Tibial nerve (tissue), 4 donors: Measurements from ENCODE around the gene EIF2B2. TPM values are rescaled to one million over a fixed set of nuclear protein-coding genes. Genes with fewer than 3 reads are reported as not detected.
"Not testable (repeated sequence)": the region's sequence is repeated elsewhere in the genome, so short reads cannot be mapped to it uniquely, and the experiment has no call there.

Experiments
- DNase-seq, 2 donors: peaks; one replicate each; pipeline ENCODE4 v3.0.0-alpha.2; 2019; ENCODE audit warnings: low spot score in 2 of 2
- H3K27ac ChIP-seq, 4 donors: fragments of 200-600 bp; sonication (generic) in 3 of 4; one replicate each; pipeline ENCODE4 v1.5.1; 2017 to 2019; ENCODE audit warnings: mild to moderate bottlenecking in 1 of 4
- H3K27me3 ChIP-seq, 2 donors: fragments of 200-600 bp; sonication (generic) in 1 of 2; one replicate each; pipeline versions ENCODE4 v1.5.1 to v1.6.0; 2017 to 2019
- H3K36me3 ChIP-seq, 3 donors: fragments of 200-600 bp; sonication (generic); one replicate each; pipeline ENCODE4 v1.5.1; 2018 to 2019
- H3K4me1 ChIP-seq, 4 donors: fragments of 200-600 bp; sonication (generic) in 3 of 4; one replicate each; pipeline ENCODE4 v1.5.1; 2017 to 2019
- H3K4me3 ChIP-seq, 4 donors: fragments of 200-600 bp; sonication (generic) in 3 of 4; one replicate each; pipeline ENCODE4 v1.5.1; 2017 to 2019; ENCODE audit warnings: mild to moderate bottlenecking in 1 of 4, moderate library complexity in 1 of 4
- H3K9me3 ChIP-seq, 4 donors: fragments of 200-600 bp; sonication (generic) in 3 of 4; one replicate each; pipeline ENCODE4 v1.5.1; 2017 to 2019
- CTCF ChIP-seq, 5 experiments: fragments of 200-600 bp in 3 of 5; fragments of 450-650 bp in 2 of 5; sonication (generic) in 3 of 5; IDR thresholded peaks; one replicate each; pipeline ENCODE4 v1.5.1; 2016 to 2019; ENCODE audit warnings: antibody characterized with exemption in 5 of 5, mild to moderate bottlenecking in 3 of 5, moderate library complexity in 2 of 5
- EP300 ChIP-seq, 2 donors: sonication (generic); formaldehyde crosslinking; IDR thresholded peaks; one replicate each; pipeline ENCODE4 v1.6.1; 2017; ENCODE audit warnings: antibody characterized with exemption in 2 of 2, mild to moderate bottlenecking in 1 of 2
- POLR2A ChIP-seq, 2 donors: fragments of 450-650 bp; IDR thresholded peaks; one replicate each; pipeline ENCODE4 v1.6.1; 2017; ENCODE audit warnings: antibody characterized with exemption in 2 of 2, mild to moderate bottlenecking in 2 of 2, moderate library complexity in 2 of 2
- WGBS, 2 donors: methylation state at CpG; one replicate each; pipeline ENCODE4 v1.1.5; 2018; 5-methylcytosine and 5-hydroxymethylcytosine counted together
- total RNA-seq, 4 donors: library from RNA; depleted of rRNA; stranded (reverse); fragments of >200 nt; gene quantifications; one replicate each; pipeline ENCODE4 v1.1.0, GENCODE V29; 2016

Gene EIF2B2
- total RNA-seq, 4 donors from 2014 or later = 26.1 to 44.9 (median 36.1) TPM

- Histone ChIP-seq H3K4me1 (peaks cover 0 to 49% (median 14%) of the 10 kb centered on the region in 4 donors), H3K4me3 (no peak overlapping the region), H3K9me3 (no peaks in the 10 kb centered on the region), H3K27ac (peak overlapping the region in 2 of 4 donors; percentile 50 to 51), H3K36me3 (no peaks in the 10 kb centered on the region), H3K27me3 (no peaks in the 10 kb centered on the region)
- no peak for DNase-seq
- WGBS, 2 donors = 55 to 59% methylated on average over 16 of the region's 16 CpGs
- TF ChIP-seq EP300 (IDR thresholded peaks at IDR 0.05) = no peak
These were observed 18.3 kb upstream of the EIF2B2 start for GRCh38 chr14:74984236-74985027.

- peaks cover 0 to 44% (median 14%) of the 10 kb centered on the region in 4 donors for H3K4me1 ChIP-seq
- no peak for DNase-seq
- TF ChIP-seq EP300 (IDR thresholded peaks at IDR 0.05) (no peak), POLR2A (IDR thresholded peaks at IDR 0.05) (no peak), CTCF (IDR thresholded peaks at IDR 0.05) (no peak)
These were observed 17.8 kb upstream of the EIF2B2 start for GRCh38 chr14:74985028-74985310.

GRCh38 chr14:74985806-74986205, 16.9 kb upstream of the EIF2B2 start:
- no peak for TF ChIP-seq CTCF (IDR thresholded peaks at IDR 0.05)
- 64 to 67% methylated on average over 6 of the region's 6 CpGs for WGBS, 2 donors
- Histone ChIP-seq H3K27ac (no peak overlapping the region), H3K27me3 (no peaks in the 10 kb centered on the region), H3K9me3 (no peaks in the 10 kb centered on the region), H3K4me3 (no peak overlapping the region), H3K36me3 (no peaks in the 10 kb centered on the region), H3K4me1 (peaks cover 0 to 35% (median 12%) of the 10 kb centered on the region in 4 donors)
- DNase-seq = no peak

More at GRCh38 chr14:74985028-74985310, 17.8 kb upstream of the EIF2B2 start:
- Histone ChIP-seq H3K27ac (peak overlapping the region in 2 of 4 donors; percentile 50 to 51), H3K36me3 (no peaks in the 10 kb centered on the region), H3K27me3 (no peaks in the 10 kb centered on the region), H3K4me3 (no peak overlapping the region), H3K9me3 (no peaks in the 10 kb centered on the region)
- WGBS, 2 donors = 35 to 39% methylated on average over 6 to 10 of the region's 10 CpGs

GRCh38 chr14:74988131-74988530, 14.6 kb upstream of the EIF2B2 start:
- TF ChIP-seq EP300 (IDR thresholded peaks at IDR 0.05) = no peak
- Histone ChIP-seq H3K4me1 (peaks cover 0 to 19% (median 5%) of the 10 kb centered on the region in 4 donors), H3K27ac (no peak overlapping the region), H3K9me3 (no peaks in the 10 kb centered on the region), H3K4me3 (no peak overlapping the region), H3K36me3 (no peaks in the 10 kb centered on the region), H3K27me3 (no peaks in the 10 kb centered on the region)
- WGBS, 2 donors = 60 to 66% methylated on average over 4 of the region's 4 CpGs
- DNase-seq = no peak

- Histone ChIP-seq H3K36me3 (no peaks in the 10 kb centered on the region), H3K27me3 (no peaks in the 10 kb centered on the region), H3K27ac (no peak overlapping the region), H3K4me1 (peaks cover 0 to 19% (median 5%) of the 10 kb centered on the region in 4 donors), H3K4me3 (no peak overlapping the region), H3K9me3 (no peaks in the 10 kb centered on the region)
- DNase-seq = no peak
- 89 to 100% methylated on average over 1 of the region's 1 CpG for WGBS, 2 donors
- TF ChIP-seq CTCF (IDR thresholded peaks at IDR 0.05) (no peak), EP300 (IDR thresholded peaks at IDR 0.05) (no peak), POLR2A (IDR thresholded peaks at IDR 0.05) (no peak)
These were observed 13.7 kb upstream of the EIF2B2 start for GRCh38 chr14:74988993-74989392.

- H3K4me1 ChIP-seq, H3K36me3 ChIP-seq, DNase-seq, H3K27ac ChIP-seq, H3K4me3 ChIP-seq, H3K27me3 ChIP-seq: not testable (repeated sequence)
- 86 to 98% methylated on average over 9 to 22 of the region's 28 CpGs for WGBS, 2 donors
- H3K9me3 ChIP-seq = peaks cover 0 to 11% (median 0%) of the 10 kb centered on the region in 4 donors
These were observed 8.5 kb upstream of the EIF2B2 start for GRCh38 chr14:74994182-74994581.

GRCh38 chr14:74995781-74996180, 6.9 kb upstream of the EIF2B2 start:
- H3K27ac ChIP-seq, DNase-seq, H3K4me1 ChIP-seq, H3K36me3 ChIP-seq, H3K4me3 ChIP-seq, H3K27me3 ChIP-seq: not testable (repeated sequence)
- 87 to 94% methylated on average over 3 to 4 of the region's 7 CpGs for WGBS, 2 donors
- peaks cover 0 to 11% (median 0%) of the 10 kb centered on the region in 4 donors for H3K9me3 ChIP-seq
